IPS-15b (cell line): Measurements from ENCODE around the gene TTYH2.

ENCODE experiments used
- H3K27me3 ChIP-seq: one replicate; pipeline ENCODE4 v1.6.1; 2013; ENCODE audit warnings: low read length; ENCODE audit not compliant: control insufficient read depth, insufficient read depth
- H3K36me3 ChIP-seq: one replicate; pipeline ENCODE4 v1.6.1; 2013; ENCODE audit warnings: low read length; ENCODE audit not compliant: control insufficient read depth, insufficient read depth
- H3K4me1 ChIP-seq: one replicate; pipeline ENCODE4 v1.6.1; 2013; ENCODE audit warnings: mild to moderate bottlenecking, low read length; ENCODE audit not compliant: control insufficient read depth, insufficient read depth
- H3K4me3 ChIP-seq: one replicate; pipeline ENCODE4 v1.5.1; 2013; ENCODE audit warnings: low read depth, low read length
- H3K9ac ChIP-seq: one replicate; pipeline ENCODE4 v1.6.1; 2013; ENCODE audit warnings: low read depth, mild to moderate bottlenecking, low read length
- H3K9me3 ChIP-seq: one replicate; pipeline ENCODE4 v1.6.1; 2013; ENCODE audit warnings: mild to moderate bottlenecking, low read length; ENCODE audit not compliant: control insufficient read depth, insufficient read depth

The TTYH2 gene

GRCh38 chr17:74304184-74304583 lies 90.8 kb downstream of the TTYH2 start:
- Histone ChIP-seq H3K27me3 (no peaks in the 10 kb centered on the region), H3K4me1 (no peaks in the 10 kb centered on the region)

GRCh38 chr17:74305865-74306654 lies 92.7 kb downstream of the TTYH2 start:
- Histone ChIP-seq H3K4me3 (no peak overlapping the region), H3K9ac (no peak overlapping the region), H3K9me3 (no peaks in the 10 kb centered on the region), H3K4me1 (no peaks in the 10 kb centered on the region), H3K36me3 (no peaks in the 10 kb centered on the region), H3K27me3 (no peaks in the 10 kb centered on the region)

More at GRCh38 chr17:74304184-74304583, 90.8 kb downstream of the TTYH2 start:
- H3K9ac ChIP-seq, result no peak overlapping the region
- no peaks in the 10 kb centered on the region for H3K36me3 ChIP-seq
- H3K9me3 ChIP-seq, result no peaks in the 10 kb centered on the region
- no peak overlapping the region for H3K4me3 ChIP-seq

- Histone ChIP-seq H3K9me3 (no peaks in the 10 kb centered on the region), H3K4me1 (no peaks in the 10 kb centered on the region), H3K27me3 (no peaks in the 10 kb centered on the region), H3K9ac (no peak overlapping the region), H3K36me3 (no peaks in the 10 kb centered on the region), H3K4me3 (no peak overlapping the region)
These were observed 94.8 kb downstream of the TTYH2 start for GRCh38 chr17:74307984-74308773.

DNA sequence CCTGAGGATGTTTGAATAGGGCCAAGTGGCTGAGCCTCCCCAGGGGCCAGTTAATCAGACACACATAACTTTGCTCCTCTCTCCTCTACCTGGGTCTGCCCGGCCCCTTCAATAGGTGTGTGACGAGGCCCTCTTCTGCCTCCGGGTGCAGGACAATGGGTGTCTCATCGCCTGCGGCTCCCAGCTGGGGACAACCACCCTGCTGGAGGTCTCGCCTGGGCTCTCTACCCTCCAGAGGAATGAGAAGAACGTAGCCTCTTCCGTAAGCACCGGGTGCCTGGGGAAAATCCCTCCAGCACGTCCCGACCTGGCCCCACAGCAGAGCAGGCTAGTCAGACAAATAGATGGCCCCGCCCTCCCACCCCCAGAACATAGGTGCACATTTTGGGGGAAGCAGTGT lies 96.5 kb downstream of the TTYH2 start:
- H3K9ac ChIP-seq, result no peak overlapping the region
- no peaks in the 10 kb centered on the region for H3K27me3 ChIP-seq
- H3K4me3 ChIP-seq, result no peak overlapping the region
- H3K9me3 ChIP-seq, result no peaks in the 10 kb centered on the region
- no peaks in the 10 kb centered on the region for H3K36me3 ChIP-seq
- H3K4me1 ChIP-seq, result no peaks in the 10 kb centered on the region
